ENCODE results near the gene ELOVL3. TPM values are rescaled to one million over a fixed set of nuclear protein-coding genes. Genes with fewer than 3 reads are reported as not detected.

The ELOVL3 gene
- total RNA-seq, 1 experiment from 2014 or later: 0.15 TPM

GRCh38 chr10:102226542-102226870 lies 407 bp downstream of the ELOVL3 start:
- DNase-seq (ENCODE audit: low spot score): no peak

GRCh38 chr10:102227050-102227449 lies 951 bp downstream of the ELOVL3 start:
- DNase-seq (ENCODE audit: low spot score): no peak

GRCh38 chr10:102229810-102230263 lies 3.7 kb downstream of the ELOVL3 start:
- peak; percentile 93 for DNase-seq (ENCODE audit: low spot score)

GRCh38 chr10:102230264-102230860 lies 4.3 kb downstream of the ELOVL3 start:
- DNase-seq (ENCODE audit: low spot score): peak; percentile 40

- DNase-seq (ENCODE audit: low spot score): no peak
Measured at GRCh38 chr10:102230861-102231356, 4.8 kb downstream of the ELOVL3 start.

GRCh38 chr10:102231357-102232318 lies 5.5 kb downstream of the ELOVL3 start:
- peak; percentile 47 for DNase-seq (ENCODE audit: low spot score)

- DNase-seq (ENCODE audit: low spot score): no peak
Measured at GRCh38 chr10:102233997-102234396, 7.9 kb downstream of the ELOVL3 start.

GRCh38 chr10:102234888-102235597 lies 8.9 kb downstream of the ELOVL3 start:
- no peak for DNase-seq (ENCODE audit: low spot score)

- DNase-seq (ENCODE audit: low spot score): peak; percentile 56
Measured at GRCh38 chr10:102235598-102235920, 9.5 kb downstream of the ELOVL3 start.

GRCh38 chr10:102236006-102236405 lies 9.9 kb downstream of the ELOVL3 start:
- no peak for DNase-seq (ENCODE audit: low spot score)

- no peak for DNase-seq (ENCODE audit: low spot score)
Measured at GRCh38 chr10:102237711-102238252, 11.7 kb downstream of the ELOVL3 start.

- DNase-seq (ENCODE audit: low spot score): no peak
Measured at GRCh38 chr10:102240467-102241031, 14.4 kb downstream of the ELOVL3 start.

GRCh38 chr10:102241032-102241443 lies 14.9 kb downstream of the ELOVL3 start:
- no peak for DNase-seq (ENCODE audit: low spot score)

GRCh38 chr10:102241444-102242117 lies 15.5 kb downstream of the ELOVL3 start, which contains the start of gene PITX3:
TSS of gene PITX3 (minus strand) at chr10:102241512. CDS start at chr10:102232080, 9,432 bp downstream.
- DNase-seq (ENCODE audit: low spot score): peak; percentile 84

GRCh38 chr10:102242118-102242485 lies 16.0 kb downstream of the ELOVL3 start:
- no peak for DNase-seq (ENCODE audit: low spot score)

- no peak for DNase-seq (ENCODE audit: low spot score)
Measured at GRCh38 chr10:102243309-102243708, 17.2 kb downstream of the ELOVL3 start.

- peak; percentile 99 for DNase-seq (ENCODE audit: low spot score)
Measured at GRCh38 chr10:102245082-102245931, 19.2 kb downstream of the ELOVL3 start, which contains the start of gene GBF1. TSS of gene GBF1 (plus strand) at chr10:102245532. CDS start at chr10:102258939, 13,407 bp downstream.

- no peak for DNase-seq (ENCODE audit: low spot score)
Measured at GRCh38 chr10:102245932-102246251, 19.8 kb downstream of the ELOVL3 start.

GRCh38 chr10:102246261-102246660 lies 20.2 kb downstream of the ELOVL3 start:
- peak; percentile 28 for DNase-seq (ENCODE audit: low spot score)

GRCh38 chr10:102247734-102248133 lies 21.6 kb downstream of the ELOVL3 start:
- DNase-seq (ENCODE audit: low spot score): no peak
